Right lobe of liver (tissue), 4 donors: ENCODE data around the gene WDR18.

Experiments used
- CTCF ChIP-seq, 4 donors: fragments of 200-600 bp in 3 of 4; fragments of 450-650 bp in 1 of 4; IDR thresholded peaks; one replicate each; pipeline versions ENCODE4 v1.5.1 to v1.8.0; 2016 to 2022; ENCODE audit warnings: antibody characterized with exemption in 4 of 4, mild to moderate bottlenecking in 2 of 4
- POLR2A ChIP-seq: fragments of 450-650 bp; IDR thresholded peaks from one replicate; pipeline ENCODE4 v1.6.1; 2017; ENCODE audit warnings: antibody characterized with exemption, mild to moderate bottlenecking
- donor health status: DM: no; HTN: no; CAD: no.
- donor health status: DM: no; HTN: no; CAD: no.
- donor health status: DM: no; HTN: yes; CAD: no.

DNA sequence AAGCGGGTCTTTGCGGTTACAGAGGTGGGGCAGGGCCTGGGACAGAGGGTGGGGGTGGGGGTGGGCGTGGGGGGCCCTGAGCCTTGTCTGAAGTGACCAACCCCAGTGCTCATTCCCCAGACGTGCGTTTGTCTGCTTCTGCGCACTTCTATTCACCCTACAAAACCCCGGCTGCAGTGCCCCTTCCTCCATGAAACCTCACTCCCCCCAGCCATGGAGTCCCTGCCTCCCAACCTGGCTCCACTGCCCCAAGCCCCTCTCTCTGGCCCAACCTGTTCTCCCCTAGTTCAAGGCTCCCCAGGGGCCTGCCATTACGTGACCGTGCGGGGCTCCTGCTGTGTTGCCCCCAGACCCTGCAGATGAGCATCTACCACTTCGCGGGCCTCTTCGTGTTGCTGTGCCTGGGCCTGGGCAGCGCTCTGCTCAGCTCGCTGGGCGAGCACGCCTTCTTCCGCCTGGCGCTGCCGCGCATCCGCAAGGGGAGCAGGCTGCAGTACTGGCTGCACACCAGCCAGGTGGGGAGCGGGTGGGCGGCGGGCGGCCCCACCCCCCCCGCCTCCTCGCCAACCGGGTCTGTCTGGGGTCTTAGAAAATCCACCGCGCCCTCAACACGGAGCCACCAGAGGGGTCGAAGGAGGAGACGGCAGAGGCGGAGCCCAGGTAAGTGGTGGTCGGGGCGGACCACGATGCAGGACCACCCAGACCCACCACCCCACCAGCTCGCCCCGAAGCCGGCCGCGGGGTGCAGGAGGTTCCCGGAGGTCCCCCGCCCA lies 24.3 kb downstream of the WDR18 start:
- TF ChIP-seq CTCF (IDR thresholded peaks at IDR 0.05) (no peak), POLR2A (no peak)
